B cell (primary cell): ENCODE data around the gene UBL5.

ENCODE experiments used
- CTCF ChIP-seq: fragments of 200-600 bp; IDR thresholded peaks from one replicate; pipeline ENCODE4 v1.8.0; 2022; ENCODE audit warnings: antibody characterized with exemption, mild to moderate bottlenecking
- EZH2 ChIP-seq: IDR thresholded peaks from 2 replicates; pipeline ENCODE4 v1.6.1; 2012; ENCODE audit warnings: borderline replicate concordance, low read depth, mild to moderate bottlenecking, moderate library complexity, low read length; ENCODE audit not compliant: insufficient read depth, poor library complexity, severe bottlenecking

- TF ChIP-seq CTCF (no peak), EZH2 (no peak)
Measured at GRCh38 chr19:9799162-9799561, 28.6 kb upstream of the UBL5 start.
